Measurements from ENCODE around the gene SLC16A12.
"Not testable (repeated sequence)": the region's sequence is repeated elsewhere in the genome, so short reads cannot be mapped to it uniquely, and the experiment has no call there.

SLC16A12 gene

DNA sequence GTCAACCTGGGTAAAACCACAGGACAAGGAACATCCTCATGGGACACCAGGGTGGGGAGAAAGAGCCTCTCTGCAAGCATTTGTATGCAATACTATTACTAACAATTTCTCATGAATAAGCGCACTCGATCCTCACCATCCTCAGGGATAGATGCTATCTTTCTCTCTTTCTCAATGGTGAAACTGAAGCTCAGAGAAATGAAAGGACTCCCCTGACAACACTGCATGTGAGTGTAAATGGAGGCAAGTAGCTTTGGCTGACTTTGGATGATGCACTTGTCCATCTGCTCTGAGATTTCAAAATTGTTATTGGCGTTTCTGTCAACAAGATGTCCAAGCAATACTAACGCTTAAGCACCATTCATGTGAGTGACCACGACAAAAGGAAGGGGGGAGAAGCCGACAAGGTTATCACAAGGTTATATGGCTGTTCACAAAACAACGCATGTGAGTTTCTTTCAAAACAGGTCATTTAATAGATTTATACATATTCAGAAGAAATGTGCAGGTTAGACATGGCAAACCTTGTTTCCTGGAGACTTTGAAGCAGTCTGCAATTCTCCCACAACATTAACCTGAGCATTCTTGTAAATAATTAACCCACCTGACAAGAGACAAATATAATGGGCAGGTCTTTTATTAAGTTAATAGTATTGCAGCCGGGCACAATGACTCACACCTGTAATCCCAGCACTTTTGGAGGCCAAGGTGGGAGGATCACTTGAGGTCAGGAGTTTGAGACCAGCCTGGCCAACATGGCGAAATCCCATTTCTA, 67.0 kb downstream of the SLC16A12 start:
- no peak for DNase-seq

DNA sequence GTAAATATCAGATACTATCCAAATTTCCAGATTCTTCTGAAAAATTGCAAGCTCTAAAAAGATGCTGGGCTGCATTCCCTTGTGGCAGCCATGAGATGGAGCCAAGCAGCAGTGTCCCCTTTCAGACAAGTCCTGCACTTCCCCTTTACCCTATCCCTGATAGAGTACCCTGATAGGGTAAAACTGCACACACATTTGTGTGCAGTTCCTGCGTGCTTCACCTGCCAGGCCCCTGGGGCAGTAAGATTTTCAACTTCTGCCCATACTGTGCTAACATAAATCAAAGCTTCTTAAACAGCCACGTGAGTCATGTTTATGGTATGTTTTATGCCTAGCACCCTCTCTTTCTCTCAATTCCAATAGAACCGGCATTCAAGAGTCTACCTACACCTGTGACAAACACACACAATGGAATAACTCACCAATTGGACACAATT, 68.8 kb downstream of the SLC16A12 start:
- no peak for DNase-seq

- no peak for DNase-seq
Observed at GRCh38 chr10:89465196-89465595, 70.2 kb downstream of the SLC16A12 start.

DNA sequence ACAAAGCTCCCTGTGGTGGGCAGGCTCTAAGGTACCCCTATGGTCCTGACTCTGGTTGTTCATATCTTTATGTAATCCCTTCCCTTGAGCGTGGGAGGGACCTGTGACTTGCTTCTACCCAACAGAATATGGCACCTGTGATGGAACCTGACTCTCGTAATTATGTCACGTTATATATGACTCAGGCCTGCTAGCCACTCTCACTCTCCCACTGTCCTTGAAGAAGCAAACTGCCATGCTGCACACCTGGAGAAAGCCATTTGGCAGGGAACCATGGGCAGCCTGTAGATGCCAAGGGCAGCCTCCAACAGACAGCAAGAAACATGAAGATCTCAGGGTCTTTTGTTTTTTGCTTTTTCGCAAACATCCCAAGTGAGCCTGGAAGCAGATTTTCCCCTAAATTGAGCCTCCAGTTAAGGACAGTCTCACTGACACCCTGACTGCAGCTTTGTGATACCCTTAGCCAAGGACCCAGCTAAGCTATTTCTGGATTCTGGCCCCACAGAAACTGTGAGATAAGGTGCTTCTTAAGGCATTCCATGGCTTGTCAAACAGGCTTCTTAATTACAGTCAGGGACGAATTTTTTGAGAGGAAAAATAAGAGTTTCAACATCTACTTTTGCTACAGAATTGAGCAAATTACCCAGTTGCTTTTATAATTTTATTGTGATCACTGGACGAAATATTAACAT, 71.4 kb downstream of the SLC16A12 start:
- no peak for DNase-seq

DNA sequence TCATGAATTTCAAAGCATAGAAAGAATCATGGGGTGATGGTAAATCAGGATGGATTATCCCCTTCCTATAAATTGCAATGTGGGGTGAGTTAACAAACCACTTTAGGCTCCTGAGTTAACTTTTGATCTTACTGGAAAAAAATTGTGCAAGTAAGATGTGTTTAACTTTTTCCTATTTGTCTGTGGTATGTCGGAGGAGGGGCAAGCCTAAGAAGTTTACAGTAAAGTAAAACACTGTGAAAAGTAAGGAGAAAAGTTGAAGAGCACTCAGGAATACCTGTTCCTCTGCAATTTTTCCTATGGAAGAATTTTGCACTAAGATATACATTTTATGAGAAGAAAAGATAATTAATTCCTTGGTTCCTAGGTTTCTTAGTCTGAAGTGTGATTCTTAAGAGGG, 76.6 kb downstream of the SLC16A12 start:
- no peak for DNase-seq

GRCh38 chr10:89458291-89458690, 77.1 kb downstream of the SLC16A12 start:
- DNase-seq = no peak

- DNase-seq = no peak
Observed at GRCh38 chr10:89454561-89455347, 80.6 kb downstream of the SLC16A12 start.

DNA sequence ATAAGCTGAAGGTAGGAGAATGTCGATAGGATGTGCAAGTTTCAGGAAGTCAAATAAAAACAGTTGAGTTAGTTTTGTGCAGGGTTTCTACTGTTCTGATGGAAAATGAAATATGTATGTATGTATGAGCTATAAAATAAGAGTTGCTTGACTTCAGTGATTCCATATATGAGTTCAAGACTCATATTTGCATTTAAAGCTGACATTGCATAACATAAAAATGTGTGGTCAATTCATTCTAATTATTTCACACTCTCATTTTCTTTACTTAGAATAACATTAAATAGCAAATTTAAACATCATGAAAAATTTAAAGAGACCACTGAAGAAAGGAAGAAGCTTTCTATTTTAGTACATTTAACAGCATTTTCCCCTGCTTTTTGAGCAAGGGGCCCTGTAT, 83.2 kb downstream of the SLC16A12 start:
- no peak for DNase-seq

GRCh38 chr10:89450901-89451300, 84.5 kb downstream of the SLC16A12 start:
- no peak for DNase-seq

DNA sequence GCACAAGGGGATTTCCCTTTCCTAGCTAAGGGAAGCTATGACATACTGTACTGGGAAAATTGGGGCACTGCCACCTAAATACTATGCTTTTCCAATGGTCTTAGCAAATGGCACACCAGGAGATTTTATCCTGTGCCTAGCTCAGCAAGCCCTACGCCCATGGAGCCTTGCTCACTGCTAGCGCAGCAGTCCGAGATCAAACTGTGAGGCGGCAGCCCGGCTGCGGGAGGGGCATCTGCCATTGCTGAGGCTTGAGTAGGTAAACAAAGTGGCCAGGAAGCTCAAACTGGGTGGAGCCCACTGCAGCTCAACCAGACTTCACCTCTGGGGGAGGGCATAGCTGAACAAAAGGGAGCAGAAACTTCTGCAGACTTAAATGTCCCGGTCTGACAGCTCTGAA, 90.6 kb downstream of the SLC16A12 start:
- not testable (repeated sequence) for DNase-seq

- no peak for DNase-seq
Observed at GRCh38 chr10:89442289-89442688, 93.1 kb downstream of the SLC16A12 start.

DNA sequence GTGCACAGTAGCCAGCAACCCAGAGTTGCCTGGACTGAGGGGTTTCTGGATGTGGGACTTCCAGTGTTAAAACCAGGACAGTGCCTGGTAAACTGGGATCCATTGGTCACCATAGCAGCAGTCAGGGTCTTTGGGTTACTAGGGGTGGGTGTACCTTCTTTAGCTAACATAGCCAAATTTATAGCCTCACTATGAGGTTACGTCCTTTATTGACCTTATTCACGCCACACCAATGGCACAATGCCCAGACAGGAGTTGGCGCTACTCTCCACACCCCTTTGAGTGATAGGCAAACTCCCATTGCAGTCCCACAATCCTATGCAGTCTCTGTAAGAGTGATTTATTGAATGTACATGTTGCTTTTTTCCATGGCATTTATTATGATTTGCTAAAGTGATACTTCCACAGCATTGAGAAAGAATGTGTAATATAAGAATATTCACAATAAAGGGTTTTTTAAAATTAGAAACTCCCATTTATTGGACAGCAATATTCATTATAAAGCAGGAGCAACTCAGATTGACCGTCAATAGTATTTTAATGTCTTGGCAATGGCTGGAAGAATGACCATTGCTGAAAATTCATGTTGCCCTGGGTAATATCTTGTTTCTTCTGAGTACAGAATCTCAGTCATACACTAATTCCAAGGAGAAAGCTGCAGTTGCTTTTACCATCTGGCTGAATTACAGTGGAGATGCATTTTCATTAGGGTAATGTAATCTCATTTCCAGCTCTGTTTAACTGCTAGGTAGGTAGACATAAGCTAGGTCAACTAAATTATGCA, 95.0 kb downstream of the SLC16A12 start:
- no peak for DNase-seq

- no peak for DNase-seq
Observed at GRCh38 chr10:89438525-89438924, 96.9 kb downstream of the SLC16A12 start.

- DNase-seq = no peak
Observed at GRCh38 chr10:89431977-89432376, 103.4 kb downstream of the SLC16A12 start.

GRCh38 chr10:89428877-89429276, 106.5 kb downstream of the SLC16A12 start:
- no peak for DNase-seq

DNA sequence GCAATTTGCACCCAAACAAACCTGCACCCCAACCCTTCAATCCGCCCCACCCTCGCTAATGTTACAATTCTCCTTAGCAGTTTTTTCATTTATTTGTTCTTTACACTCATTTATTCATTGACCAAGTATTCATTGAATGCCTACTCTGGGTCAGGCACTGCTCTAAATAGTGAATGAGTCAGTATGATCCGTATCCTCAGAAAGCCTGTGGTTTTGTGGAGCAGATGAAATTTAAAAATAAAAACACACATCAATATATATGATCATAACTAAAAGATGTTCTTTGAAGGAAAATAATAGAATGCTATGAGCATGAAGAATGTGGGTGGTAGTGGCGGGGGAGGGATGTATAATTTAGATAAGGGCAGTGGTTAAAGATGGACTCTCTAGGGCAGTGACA, 107.8 kb downstream of the SLC16A12 start:
- DNase-seq = no peak

- DNase-seq = no peak
Observed at GRCh38 chr10:89426230-89426868, 109.0 kb downstream of the SLC16A12 start.

DNA sequence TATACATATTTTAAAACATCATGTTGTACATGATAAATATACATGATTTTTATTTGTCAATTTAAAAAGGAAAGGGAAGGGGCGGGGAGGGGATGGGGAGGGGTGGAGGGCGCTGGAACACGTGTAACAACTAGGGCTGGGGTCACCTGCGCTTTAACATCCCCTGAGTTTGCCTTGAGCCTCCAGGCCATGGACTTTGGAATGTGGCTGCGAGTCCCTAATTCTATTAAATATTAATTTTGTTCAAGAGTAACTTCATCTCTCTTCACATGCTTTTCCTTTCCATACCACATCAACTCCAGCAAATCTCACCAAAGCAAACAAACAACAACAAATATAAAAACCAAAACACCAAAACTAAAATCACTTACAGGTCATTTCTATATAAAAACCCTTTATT, 110.4 kb downstream of the SLC16A12 start:
- no peak for DNase-seq

DNA sequence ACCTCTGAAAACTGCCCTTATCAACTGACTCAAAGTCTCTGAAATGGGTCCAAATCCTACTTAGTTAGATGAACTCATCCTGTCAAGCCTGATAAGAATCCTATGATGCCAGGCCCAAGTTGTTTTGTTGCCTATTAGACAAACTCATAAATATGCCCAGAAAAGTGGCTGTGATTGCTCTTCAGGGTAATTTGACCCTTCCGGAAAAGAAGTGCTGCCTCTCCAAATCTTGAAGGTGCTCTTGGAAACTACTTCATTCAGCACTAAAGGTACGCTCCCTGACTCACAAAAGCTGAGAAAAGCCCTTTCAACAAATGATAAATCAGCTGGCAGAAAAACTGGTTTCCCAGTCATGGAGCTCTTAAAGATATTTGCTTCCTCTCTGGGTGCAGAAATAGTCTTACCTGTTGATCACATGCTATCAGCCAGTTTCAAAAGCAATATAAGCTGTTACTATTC, 114.3 kb downstream of the SLC16A12 start:
- no peak for DNase-seq

- no peak for DNase-seq
Observed at GRCh38 chr10:89419548-89419947, 115.8 kb downstream of the SLC16A12 start.

DNA sequence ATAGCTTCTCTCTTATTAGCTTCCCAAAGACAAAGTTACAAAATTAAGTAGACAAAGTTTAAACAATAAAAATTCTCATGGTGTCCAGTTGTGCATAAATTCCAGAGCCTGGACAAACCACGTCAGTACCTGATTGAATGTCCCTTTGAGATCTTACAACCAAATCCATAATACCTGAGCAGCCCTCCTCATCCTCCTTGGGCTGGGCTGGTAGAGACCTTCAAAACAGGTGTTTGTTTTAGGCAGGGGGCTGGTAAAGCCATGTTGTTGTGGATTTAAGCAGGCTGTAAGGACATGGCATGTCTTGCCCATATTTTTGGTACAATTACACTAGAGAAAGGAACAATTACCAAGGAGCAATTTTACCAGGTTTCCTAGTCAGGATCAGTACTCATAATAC, 118.9 kb downstream of the SLC16A12 start:
- no peak for DNase-seq
